Muscle of back (tissue), 11 donors: ENCODE measurements around the gene SPEF1. TPM values are rescaled to one million over a fixed set of nuclear protein-coding genes. Genes with fewer than 3 reads are reported as not detected.

ENCODE experiments used
- DNase-seq, 3 donors: peaks; one replicate each; pipeline versions ENCODE4 v3.0.0 to v3.0.0-alpha.2; 2013
- polyA plus RNA-seq, 10 donors: library from polyadenylated mRNA; unstranded; fragments of 120-200 nt; gene quantifications; one replicate each; pipeline ENCODE4 v1.2.1, GENCODE V29; 2013; ENCODE audit not compliant: insufficient read length in 10 of 10

The SPEF1 gene
- polyA plus RNA-seq, 10 donors = 0.08 to 0.29 TPM; not detected in 8

DNA sequence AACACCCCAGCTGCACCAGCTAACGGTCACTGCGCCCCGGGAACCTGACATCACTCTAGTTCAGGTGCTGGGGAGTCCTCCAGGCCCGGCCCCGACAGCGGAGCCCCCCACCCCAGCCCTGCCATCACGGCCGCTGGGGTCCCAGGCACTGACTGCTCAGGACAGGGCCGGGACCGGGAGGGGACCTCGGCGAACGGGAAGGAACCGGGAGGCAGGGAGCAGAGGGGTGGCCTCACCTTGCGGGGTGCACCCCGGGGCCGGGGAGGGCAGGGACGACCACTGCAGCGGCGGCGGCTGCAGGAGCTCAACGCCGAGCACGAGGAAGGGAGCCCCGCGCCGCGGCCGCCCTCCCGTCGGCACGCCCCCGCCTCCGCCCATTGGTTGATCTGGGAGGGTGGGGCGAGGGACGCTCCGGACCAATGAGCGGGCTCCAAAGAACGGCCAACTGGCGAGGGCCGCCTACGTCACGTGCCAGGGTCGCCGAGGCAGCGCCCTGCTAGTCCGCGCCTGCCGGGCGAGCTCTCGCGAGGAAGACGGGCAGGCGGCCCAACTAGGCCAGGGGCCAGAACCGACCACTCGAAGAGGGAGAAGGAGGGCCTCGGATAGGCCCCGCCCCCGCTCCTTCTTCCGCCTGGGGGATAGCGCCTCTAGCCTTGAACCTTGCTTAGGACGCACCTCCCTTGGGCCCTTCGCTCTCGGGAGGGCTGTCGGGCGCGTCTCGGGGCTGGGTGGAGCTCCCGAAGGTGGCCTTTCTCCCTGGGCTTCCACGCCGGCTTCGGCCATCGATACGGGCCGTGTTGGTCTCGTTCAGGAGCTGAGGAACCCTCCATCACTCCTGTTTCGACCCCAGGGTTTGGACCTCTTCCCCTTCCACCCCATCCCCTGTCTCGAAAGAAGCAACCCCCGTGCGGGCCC lies 13.6 kb downstream of the SPEF1 start, which contains the start of gene ADISSP:
Gene ADISSP (minus strand): TSS at position 327 of the 915 bp plus-strand sequence. CDS start 7,653 bp downstream, outside the sequence.
- DNase-seq = peak; percentile 98 to 99 (median 99)

DNA sequence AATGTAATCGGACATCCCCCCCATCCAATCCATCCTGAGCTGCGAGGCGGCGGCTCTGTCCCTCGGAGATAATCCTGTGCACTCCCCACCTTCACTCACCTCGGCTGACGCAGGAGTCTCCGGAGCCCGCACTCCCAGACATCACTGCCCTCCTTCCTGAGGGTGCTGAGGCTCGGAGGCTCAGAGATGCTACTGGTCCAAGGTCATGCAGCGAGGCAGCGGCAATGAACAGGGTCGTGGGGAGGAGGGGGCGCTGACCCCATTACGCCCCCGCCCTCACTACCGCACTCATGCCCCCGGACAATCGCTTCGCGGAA lies 14.2 kb downstream of the SPEF1 start:
- no peak for DNase-seq

DNA sequence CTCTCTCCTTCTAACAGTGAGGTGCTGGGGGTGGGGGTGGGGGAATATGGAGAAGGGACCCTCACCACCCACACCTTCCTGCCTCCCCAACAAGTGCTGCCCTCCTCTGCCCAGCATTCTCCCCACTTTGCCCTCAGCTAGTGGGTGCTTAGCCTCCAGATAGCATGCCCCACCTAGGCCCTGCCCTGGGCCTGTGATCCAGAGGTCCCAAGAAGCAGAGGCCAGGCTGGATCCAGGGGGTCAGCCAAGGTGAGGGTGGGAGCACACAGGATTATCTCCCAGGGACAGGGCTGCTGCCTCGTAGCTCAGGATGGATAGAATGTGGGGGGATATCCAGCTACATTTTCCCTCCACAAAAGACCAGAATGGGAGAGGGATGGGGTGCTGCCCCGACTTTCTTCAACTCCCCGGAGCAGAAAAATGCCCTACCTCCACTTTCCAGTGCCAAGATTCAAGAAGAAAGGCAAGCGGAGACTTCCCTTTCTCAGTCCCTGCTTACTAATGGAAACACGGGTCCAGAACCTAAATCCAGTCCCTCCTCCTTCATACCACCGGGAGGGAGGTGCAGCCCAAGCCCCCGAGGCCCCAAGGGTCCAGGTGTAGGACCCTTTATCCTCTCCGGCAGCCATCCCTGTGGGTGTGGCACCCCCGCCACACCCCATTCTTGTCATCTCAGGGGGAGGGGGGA lies 14.7 kb downstream of the SPEF1 start:
- DNase-seq = peak in 1 of 3 donors; percentile 21

DNA sequence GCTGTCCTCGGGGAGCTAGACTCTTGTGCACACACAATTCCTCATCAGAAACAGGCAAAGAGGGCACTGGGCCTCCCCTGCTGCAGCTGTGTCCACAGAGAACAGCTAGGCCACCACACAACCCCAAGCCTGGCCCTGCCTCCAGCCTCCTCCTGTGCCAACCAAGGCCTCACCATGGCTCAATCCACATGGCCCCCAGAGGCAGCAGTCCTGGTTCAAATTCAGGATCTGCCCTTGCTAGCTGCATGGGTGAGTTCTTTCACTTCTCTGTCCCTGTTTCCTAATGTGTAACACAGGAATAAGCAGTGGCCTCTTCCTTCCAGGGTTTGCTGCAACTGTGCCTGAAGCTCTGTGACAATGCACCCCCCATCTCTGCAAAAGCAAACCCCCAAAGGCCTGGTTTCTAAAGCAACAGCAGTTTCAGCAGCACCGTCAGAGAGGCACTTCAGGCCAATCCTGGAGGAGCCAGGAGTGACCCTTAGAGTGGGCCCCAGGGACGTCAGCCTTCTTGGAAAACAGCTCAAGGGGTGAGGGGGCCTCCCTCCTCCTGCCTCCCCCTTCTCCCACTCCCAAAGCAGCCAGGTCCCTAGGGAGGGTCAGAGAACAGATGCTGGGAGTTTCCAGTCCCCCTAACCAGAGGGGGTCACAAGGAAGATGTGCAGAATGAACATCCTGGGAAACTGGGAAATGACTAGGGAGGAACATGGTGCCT lies 15.9 kb downstream of the SPEF1 start:
- DNase-seq = peak in 1 of 3 donors; percentile 44

DNA sequence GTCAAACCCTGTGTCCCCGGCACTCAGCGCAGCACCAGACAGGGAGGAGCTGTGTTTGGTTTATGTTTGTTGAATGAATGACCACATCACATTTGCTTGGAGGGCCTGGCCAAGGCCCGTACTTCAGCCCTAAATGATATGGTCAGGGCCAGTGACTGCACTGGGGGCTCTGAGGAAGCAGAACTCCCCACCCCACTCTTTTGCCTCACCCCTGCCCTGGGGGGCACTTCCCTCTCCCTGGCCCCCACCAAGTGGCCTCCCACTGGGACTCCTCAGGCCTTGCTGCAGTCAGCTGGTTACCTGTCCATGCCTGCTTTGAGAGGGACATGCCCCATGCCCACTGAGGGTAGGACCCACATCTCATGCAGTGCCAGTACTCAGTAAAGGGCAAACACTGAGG lies 16.6 kb downstream of the SPEF1 start:
- no peak for DNase-seq

DNA sequence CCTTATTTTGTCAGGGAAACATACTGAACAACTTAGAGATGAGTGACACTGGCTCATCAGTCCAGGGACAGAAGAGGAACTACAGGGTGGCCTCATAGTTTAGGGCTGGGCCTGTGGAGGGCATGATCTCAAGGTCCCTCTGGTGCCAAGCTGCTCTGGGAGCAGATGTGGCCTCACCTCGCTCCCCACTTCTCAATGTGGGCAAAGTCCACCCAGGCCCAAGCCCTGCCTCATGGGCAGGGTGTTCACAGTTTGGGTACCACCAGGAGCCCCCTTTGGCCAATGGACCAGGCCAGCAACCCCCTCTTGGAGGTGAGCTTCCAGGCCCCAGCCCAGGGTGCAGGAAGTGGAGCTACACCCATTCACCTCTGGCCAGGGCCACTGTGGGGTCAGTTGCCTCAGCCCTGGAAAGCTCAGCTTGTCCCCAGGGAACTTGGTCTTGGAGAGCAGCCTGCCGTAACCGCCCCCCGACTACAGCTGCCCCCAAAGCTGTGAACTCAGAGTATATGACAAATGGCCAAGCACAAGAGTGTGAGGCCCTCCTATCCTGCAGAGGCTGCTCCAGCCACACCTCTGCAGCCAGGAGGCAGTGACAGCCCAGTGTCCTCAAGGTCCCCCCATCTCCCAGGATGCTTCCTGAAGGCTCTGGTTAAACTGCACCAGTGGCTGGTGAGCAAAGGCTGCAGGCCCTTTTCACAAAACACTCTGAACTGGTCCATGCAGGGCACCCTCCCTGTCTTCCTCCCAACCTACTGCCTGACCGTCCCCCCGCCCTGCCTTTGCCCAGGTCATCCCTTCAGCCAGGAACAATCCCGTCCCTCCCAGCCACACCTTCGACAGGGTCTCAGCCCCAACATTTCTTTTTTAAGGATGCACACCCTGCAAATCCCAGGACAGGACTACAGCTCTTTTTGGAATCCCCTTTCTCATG lies 17.3 kb downstream of the SPEF1 start:
- no peak for DNase-seq

DNA sequence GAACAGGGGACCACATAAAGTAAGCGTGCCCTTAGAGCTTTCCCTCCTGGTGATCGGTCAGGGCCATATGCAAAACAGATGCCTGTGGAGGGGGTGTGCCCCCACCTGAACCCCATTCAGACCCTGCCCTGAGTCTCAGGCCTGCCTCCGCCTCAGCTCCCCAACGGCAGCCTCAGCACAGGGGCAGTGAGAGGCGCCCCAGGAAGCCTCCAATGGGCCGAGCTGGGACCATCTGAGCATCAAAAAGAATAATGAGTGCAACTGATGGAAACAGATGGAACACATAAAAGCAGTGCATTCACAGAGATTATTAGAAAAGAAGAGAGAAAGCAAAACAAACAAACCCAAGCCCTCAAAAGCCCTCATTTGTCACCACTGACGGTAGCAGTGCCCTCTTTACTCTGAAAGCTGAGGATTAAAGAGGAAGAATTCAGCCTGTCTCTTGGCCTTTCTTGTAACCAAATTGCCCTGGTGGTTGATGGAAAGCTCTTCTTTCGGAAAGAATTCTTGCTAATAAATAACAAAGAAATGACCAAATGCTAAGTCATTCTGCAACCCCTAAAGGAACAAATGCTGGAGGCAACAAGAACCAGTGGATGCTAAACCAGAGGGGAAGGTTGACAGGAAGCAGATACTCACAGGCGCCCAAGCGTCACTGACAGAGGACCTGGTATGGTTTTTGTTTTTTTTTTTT lies 20.4 kb downstream of the SPEF1 start:
- no peak for DNase-seq

DNA sequence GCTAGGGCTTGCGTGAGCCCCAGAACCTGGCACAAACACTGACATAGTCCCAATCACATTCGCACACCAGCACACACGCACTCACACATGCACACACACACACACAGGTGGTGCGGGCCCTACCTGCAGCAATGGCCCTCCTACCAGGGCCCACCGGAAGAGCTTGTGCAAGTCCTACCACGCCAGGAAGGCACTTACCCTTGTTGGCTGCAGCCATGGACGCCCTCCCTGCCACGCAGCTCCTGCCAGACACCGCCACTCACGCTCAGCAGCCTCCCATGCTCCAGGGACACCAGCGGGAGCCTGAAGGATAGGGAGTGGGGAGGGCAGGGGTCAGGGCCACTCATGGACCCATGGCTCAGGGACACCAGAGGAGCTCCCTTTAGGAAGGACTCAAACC lies 21.4 kb downstream of the SPEF1 start:
- DNase-seq = no peak

DNA sequence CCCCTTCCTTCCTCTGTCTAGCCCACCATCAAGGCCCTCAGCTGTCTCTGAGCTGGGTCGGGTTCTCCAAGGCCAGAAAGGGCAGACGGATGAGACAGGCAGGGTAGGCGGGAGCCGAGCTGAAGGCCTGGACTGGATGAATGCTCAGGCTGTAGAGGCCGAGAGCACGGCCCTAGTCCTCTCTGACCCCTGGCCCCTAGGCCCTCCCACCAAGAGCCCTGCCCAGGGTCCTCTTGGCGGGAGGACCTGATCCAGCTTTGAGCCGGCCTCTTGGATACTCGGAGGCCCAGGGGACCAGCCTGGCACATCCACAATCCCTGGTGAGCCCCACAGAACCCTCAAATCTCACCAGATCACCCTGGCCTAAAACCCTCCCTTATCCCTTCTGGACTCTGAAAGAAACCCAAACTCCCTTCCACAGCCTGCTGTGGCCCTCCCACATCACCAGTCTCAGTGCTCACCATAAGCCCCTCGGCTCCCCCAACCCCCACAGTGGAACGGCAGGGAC lies 21.9 kb downstream of the SPEF1 start:
- DNase-seq = no peak

DNA sequence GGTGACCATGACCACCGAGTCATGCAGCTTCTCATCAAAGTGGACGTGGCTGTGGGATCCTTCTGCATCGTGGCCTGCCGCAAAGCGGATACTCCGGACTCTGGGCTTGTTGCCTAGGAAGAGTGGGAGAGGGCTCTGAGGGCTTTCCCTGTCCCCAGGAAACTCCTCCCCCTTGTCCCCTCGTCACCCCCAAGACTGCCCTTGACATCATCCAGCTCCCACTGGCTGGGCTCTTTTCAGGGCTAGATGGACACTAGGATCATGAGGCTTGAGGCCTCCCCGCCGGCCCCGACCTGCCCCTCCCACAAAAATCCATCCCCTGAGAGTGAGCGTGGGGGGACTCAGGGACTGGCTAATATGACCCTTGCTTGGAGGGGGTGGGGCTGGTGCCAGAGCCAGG lies 22.7 kb downstream of the SPEF1 start:
- no peak for DNase-seq

DNA sequence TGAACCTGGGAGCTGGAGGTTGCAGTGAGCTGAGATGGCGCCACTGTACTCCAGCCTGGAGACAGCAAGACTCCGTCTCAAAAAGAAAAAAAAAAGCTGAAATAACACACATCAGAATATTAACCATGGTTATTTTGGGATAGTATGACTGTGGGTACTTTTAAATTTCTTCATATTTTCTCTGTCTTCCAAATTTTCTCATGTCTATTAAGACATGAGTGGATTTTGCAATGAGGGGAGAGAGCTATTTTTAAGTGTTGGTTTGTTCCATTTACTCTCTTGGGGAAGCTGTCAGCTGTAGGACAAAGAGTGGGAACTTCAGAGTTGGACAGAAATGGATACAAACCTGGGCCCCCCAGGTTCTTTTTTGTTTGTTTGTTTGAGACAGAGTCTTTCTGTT lies 24.0 kb downstream of the SPEF1 start:
- DNase-seq = no peak

DNA sequence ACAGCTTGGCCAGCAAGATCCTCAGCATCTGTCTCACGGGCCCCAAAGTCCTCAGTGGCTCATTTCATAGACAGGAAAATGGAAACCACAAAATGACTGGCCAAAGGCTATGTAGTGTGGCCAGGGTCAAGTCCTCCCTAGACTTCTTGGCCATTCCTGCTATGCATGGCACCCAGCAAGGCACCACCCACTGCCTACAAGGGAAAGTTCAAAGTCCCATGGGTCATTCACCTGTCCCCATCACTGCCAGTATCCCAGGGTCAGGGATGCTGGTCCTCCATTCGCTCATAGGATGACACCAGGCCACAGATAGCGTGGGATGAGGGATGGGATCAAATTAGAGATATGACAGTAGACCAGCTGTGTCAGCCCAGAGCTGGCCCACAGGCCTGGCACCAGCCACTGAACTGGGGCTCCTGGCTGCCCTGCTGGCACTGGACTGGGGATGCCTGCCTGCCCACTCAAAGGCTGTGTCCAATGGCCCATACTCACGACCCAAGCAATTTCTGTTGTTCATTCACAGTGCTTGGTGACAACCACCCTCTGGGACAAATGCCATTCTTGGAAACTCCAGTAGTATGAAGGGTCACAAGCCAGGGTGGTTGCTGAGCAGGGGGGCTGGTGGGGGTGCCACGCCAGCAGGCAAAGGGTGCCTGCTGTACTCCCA lies 25.3 kb downstream of the SPEF1 start:
- DNase-seq = no peak

DNA sequence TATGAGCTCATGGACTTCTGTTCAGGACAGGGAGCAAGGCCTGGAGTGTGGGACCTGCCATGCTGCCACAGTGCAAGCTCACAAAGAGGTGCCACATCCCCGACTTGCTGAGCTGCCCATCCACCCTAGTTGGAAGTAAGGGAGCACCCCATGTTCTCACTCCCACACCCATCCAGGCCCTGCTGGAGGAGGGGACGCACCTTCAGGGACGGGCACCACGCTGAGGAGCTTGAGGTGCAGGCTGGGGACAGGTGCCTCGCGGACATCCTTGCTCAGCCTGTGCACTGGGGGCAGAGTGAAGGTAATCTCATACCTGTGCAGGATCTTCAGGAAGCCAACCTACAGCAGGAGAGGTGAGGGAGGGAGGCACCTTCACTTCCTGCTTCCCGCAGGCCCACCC lies 26.0 kb downstream of the SPEF1 start:
- no peak for DNase-seq

DNA sequence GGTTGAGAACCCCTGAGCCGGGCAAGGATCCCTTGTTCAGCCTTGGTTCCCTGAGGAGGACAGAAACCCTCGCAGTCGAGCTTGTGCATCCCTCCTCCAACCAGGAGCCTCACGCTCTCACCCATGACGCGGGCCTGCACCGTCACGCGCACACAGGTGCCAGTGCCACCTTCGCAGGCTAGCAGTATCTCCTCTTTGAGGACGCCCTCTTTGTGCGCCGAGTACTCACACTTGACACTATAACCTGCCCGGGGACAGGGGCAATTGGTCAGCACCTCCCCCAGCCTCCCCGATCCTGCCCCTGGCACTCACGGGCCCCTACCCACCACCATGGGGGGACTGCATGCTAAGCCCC lies 27.0 kb downstream of the SPEF1 start:
- no peak for DNase-seq

DNA sequence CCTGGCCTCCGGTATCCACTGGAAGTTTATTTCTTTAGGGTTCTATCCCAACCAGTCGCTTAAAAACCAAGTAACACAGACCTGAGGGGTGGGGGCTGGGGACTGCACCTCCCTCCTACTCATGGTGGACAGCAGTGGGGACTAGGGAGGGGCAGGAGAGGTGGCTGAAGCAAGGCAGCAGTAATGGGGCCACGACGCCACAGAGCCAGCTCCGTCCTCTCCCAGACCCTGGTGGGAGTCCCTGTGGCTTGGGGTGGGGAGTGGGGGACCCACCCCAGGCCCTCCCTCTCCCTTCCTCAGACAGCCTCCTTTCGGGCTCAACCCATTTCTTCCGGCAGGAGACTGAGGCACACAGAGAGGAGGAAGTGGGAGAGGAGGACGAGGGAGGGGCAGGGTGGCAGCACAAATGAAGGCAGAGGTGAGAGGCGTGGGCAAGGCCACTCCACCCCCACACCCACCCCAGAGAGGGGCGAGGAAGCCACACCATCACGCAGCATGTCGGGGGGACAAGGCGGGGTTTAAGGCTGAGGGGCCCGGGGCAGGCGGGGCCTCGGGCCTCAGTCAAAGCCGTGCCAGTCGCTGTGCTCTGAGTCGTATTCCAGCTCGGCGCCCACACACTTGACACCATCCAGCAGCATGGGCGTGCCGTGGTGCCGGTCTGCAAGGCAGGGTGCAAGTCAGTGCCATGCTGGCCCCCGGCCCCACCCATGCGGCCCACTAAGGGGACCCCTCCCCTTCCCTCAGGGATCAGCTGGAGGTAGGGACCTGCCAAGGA lies 27.6 kb downstream of the SPEF1 start:
- DNase-seq = no peak

DNA sequence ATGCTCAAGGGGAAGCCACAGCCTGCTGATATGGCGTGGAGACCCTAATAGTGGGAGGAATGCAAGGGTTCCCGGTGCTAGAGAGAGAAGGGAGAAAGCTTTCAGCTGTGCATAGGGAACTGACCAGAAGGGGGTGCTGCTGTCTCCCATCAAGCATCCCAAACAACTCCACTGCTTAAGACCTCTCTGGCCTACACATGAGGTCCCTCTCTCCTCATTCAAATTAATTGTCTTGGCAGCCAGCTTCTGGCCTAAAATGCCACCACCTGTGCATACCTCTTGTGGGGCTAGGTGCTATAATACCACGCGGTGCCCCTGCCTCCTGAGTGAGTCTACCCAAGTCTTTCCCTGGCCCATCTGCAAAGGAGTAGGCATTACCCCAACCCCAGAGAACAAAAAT lies 28.1 kb downstream of the SPEF1 start:
- DNase-seq = peak; percentile 57 to 89 (median 78)

DNA sequence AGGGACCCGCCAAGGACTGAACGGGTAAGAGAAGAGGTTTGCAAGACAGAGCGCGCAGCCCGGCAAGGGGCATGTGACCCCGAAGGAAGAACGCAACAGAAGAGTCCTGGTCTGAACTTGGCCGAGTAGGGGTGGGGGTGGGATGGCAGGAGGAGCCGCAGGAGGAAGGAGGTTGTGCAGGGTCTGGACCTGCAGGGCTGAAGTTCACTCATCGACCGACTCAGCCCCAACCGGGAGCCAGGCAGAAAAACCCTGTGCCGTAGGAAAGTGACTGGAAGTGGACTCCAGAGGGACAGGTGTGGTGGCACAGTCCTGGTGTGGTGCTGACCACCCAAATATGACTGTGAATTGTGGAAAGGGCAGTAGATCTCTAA lies 28.9 kb downstream of the SPEF1 start:
- no peak for DNase-seq

DNA sequence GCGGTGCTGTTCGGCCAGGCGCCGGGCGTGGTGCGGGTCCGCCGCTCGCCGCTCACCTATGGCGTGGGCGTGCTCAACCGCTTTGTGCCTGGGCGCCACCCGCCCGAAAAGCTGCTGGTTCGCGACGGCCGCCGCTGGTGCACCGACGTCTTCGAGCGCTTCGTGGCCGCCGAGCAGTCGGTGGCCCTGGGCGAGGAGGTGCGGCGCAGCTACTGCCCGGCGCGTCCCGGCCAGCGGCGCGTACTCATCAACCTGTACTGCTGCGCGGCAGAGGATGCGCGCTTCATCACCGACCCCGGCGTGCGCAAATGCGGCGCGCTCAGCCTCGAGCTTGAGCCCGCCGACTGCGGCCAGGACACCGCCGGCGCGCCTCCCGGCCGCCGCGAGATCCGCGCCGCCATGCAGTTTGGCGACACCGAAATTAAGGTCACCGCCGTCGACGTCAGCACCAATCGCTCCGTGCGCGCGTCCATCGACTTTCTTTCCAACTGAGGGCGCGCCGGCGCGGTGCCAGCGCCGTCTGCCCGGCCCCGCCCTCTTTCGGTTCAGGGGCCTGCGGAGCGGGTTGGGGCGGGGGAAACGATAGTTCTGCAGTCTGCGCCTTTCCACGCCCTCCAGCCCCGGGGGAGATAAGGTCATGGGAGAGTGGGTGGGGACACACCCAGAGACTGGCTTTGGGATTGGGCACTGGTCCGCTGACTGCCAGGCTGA lies 29.4 kb downstream of the SPEF1 start:
- no peak for DNase-seq

DNA sequence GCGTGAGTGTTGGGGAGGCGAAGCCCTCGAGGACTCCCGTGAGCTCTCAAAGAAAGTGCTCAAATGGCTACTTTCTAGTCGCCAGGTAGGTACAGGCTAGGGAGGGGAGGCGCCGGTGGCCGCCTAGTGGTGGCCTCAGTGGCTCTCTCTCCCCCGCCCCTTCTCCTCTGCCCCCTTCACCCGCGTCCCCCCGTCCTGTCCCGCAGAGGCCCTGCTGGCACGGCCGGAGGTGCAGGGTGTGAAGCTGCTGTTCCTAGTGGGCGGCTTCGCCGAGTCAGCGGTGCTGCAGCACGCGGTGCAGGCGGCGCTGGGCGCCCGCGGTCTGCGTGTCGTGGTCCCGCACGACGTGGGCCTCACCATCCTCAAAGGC lies 30.0 kb downstream of the SPEF1 start:
- DNase-seq = no peak
